GM23338 (cell line): Measurements from ENCODE around the gene JAK3.

Experiments used
- CREB1 ChIP-seq: fragments of 250-450 bp; sonication (Bioruptor Pico); IDR thresholded peaks from 2 replicates; pipeline ENCODE4 v1.5.0; 2020; ENCODE audit warnings: low read depth, mild to moderate bottlenecking, moderate library complexity
- CTCF ChIP-seq, 2 experiments: fragments of 200-600 bp in 1 of 2; sonication (generic) in 1 of 2; conservative IDR thresholded peaks; 2 replicates each; pipeline versions ENCODE4 v1.5.1 to v1.6.1; 2016 to 2017; ENCODE audit warnings: antibody characterized with exemption in 2 of 2, low read depth in 2 of 2, mild to moderate bottlenecking in 2 of 2, moderate library complexity in 1 of 2
- EZH2 ChIP-seq: fragments of 200-600 bp; sonication (generic); IDR thresholded peaks from one replicate; pipeline ENCODE4 v1.8.0; 2017; ENCODE audit warnings: antibody characterized with exemption, mild to moderate bottlenecking, low read depth; ENCODE audit not compliant: unreplicated experiment
- EZH2phosphoT487 ChIP-seq: fragments of 200-600 bp; sonication (generic); IDR thresholded peaks from one replicate; pipeline ENCODE4 v1.8.1; 2018; ENCODE audit warnings: antibody characterized with exemption; ENCODE audit not compliant: unreplicated experiment
- STAT1 ChIP-seq: IDR thresholded peaks from one replicate; pipeline ENCODE4 v1.6.1; 2016; ENCODE audit warnings: antibody characterized with exemption; ENCODE audit not compliant: unreplicated experiment

GRCh38 chr19:17843292-17843827 is 4.4 kb downstream of the JAK3 start:
- TF ChIP-seq CTCF (conservative IDR thresholded peaks at IDR 0.05; ENCODE audit: low read depth in 2 of 2): no peak
- no peak for TF ChIP-seq STAT1
- TF ChIP-seq EZH2phosphoT487: no peak
- no peak for TF ChIP-seq CREB1 (CRISPR knock-in tag)
- TF ChIP-seq EZH2: no peak
